Lung (tissue), 12 donors: Measurements from ENCODE around the gene DPYSL5. TPM values are rescaled to one million over a fixed set of nuclear protein-coding genes. Genes with fewer than 3 reads are reported as not detected.

ENCODE experiments used
- ATAC-seq: fragments of 200-7000 bp; cut with Tn5 transposase; one replicate; pipeline ENCODE4 v1.9.1; 2020; ENCODE audit warnings: moderate number of reproducible peaks; ENCODE audit not compliant: insufficient read depth, low FRiP score
- DNase-seq, 3 donors: peaks; one replicate each; pipeline ENCODE4 v3.0.0-alpha.2; 2013 to 2017
- H3K27ac ChIP-seq, 2 donors: one replicate each; pipeline ENCODE4 v1.5.1; 2013; ENCODE audit warnings: mild to moderate bottlenecking in 2 of 2, moderate library complexity in 2 of 2, control low read depth in 1 of 2, inconsistent platforms in 1 of 2, low read depth in 1 of 2, low read length in 1 of 2
- H3K27me3 ChIP-seq, 3 donors: one replicate each; pipeline ENCODE4 v1.5.1; 2013; ENCODE audit warnings: low read length in 2 of 3; ENCODE audit not compliant: control insufficient read depth in 3 of 3, insufficient read depth in 3 of 3
- H3K36me3 ChIP-seq, 4 donors: one replicate each; pipeline ENCODE4 v1.5.1; 2013; ENCODE audit warnings: low read length in 4 of 4, mild to moderate bottlenecking in 1 of 4, moderate library complexity in 1 of 4; ENCODE audit not compliant: control insufficient read depth in 4 of 4, insufficient read depth in 4 of 4
- H3K4me1 ChIP-seq, 5 donors: one replicate each; pipeline ENCODE4 v1.5.1; 2013; ENCODE audit warnings: low read length in 5 of 5, mild to moderate bottlenecking in 2 of 5, moderate library complexity in 1 of 5; ENCODE audit not compliant: control insufficient read depth in 5 of 5, insufficient read depth in 5 of 5
- H3K4me3 ChIP-seq: one replicate; pipeline ENCODE4 v1.5.1; 2013; ENCODE audit warnings: mild to moderate bottlenecking, control low read depth, moderate library complexity
- H3K9ac ChIP-seq, 2 donors: one replicate each; pipeline ENCODE4 v1.5.1; 2013; ENCODE audit warnings: low read length in 2 of 2, control low read depth in 1 of 2; ENCODE audit not compliant: insufficient read depth in 1 of 2
- H3K9me3 ChIP-seq, 4 donors: one replicate each; pipeline ENCODE4 v1.5.1; 2013; ENCODE audit warnings: low read length in 3 of 4, mild to moderate bottlenecking in 1 of 4, moderate library complexity in 1 of 4; ENCODE audit not compliant: control insufficient read depth in 4 of 4, insufficient read depth in 3 of 4
- CTCF ChIP-seq: IDR thresholded peaks from 2 replicates; pipeline ENCODE4 v1.5.1; 2012; ENCODE audit warnings: mild to moderate bottlenecking; ENCODE audit errors: control extremely low read depth, extremely low read depth
- WGBS, 2 donors: extraction: QIAGEN DNeasy Blood & Tissue Kit; methylation state at CpG; one replicate each; pipeline ENCODE4 v1.1.7; 2013; 5-methylcytosine and 5-hydroxymethylcytosine counted together
- polyA plus RNA-seq, 2 donors: library from polyadenylated mRNA; stranded (reverse); fragments of 200-250 nt; gene quantifications; one replicate each; pipeline ENCODE4 v1.2.1, GENCODE V29; 2013
- total RNA-seq, 2 donors: library from RNA; depleted of rRNA in 1 of 2; stranded (reverse); fragments of >200 nt in 1 of 2; gene quantifications; one replicate each; pipeline ENCODE4 v1.2.1, GENCODE V29; 2014 to 2021
- donor health status: control.
- donor health status: control.
- donor health status: Bipolar disorder and iron deficiency.
- donor health status: healthy.
- donor health status: DM: yes; HTN: yes; CAD: no.

Gene DPYSL5
- total and polyA plus RNA-seq, 4 donors: 0.09 TPM; not detected in 3

GRCh38 chr2:26870585-26871095, 22.7 kb downstream of the DPYSL5 start:
- no peak for DNase-seq
- WGBS, 2 donors: 92 to 94% methylated on average over 4 of the region's 4 CpGs
- no peaks in the 10 kb centered on the region for H3K36me3 ChIP-seq
- H3K9me3 ChIP-seq: peaks cover 0 to 4% (median 0%) of the 10 kb centered on the region in 4 donors
- no peak for TF ChIP-seq CTCF
- H3K27ac ChIP-seq: no peak overlapping the region
- no peaks in the 10 kb centered on the region for H3K4me1 ChIP-seq
- no peak overlapping the region for H3K9ac ChIP-seq
- no peak for ATAC-seq
- peaks cover 0 to 2% (median 0%) of the 10 kb centered on the region in 3 donors for H3K27me3 ChIP-seq
- no peak overlapping the region for H3K4me3 ChIP-seq

GRCh38 chr2:26873286-26873983, 25.5 kb downstream of the DPYSL5 start:
- Histone ChIP-seq H3K4me1 (no peaks in the 10 kb centered on the region), H3K9me3 (peaks cover 0 to 6% (median 0%) of the 10 kb centered on the region in 4 donors), H3K36me3 (no peaks in the 10 kb centered on the region), H3K27me3 (peaks cover 0 to 2% (median 0%) of the 10 kb centered on the region in 3 donors), H3K9ac (no peak overlapping the region), H3K27ac (no peak overlapping the region), H3K4me3 (no peak overlapping the region)
- WGBS, 2 donors: 74 to 83% methylated on average over 6 of the region's 6 CpGs
- DNase-seq (no peak), ATAC-seq (no peak)
- TF ChIP-seq CTCF: no peak

GRCh38 chr2:26874514-26874913, 26.6 kb downstream of the DPYSL5 start:
- DNase-seq: no peak
- H3K27ac ChIP-seq: no peak overlapping the region
- no peak overlapping the region for H3K9ac ChIP-seq
- no peak for ATAC-seq
- H3K4me1 ChIP-seq: no peaks in the 10 kb centered on the region
- H3K36me3 ChIP-seq: no peaks in the 10 kb centered on the region
- H3K27me3 ChIP-seq: peaks cover 0 to 2% (median 0%) of the 10 kb centered on the region in 3 donors
- peaks cover 0 to 6% (median 0%) of the 10 kb centered on the region in 4 donors for H3K9me3 ChIP-seq
- 74 to 86% methylated on average over 2 of the region's 2 CpGs for WGBS, 2 donors
- no peak for TF ChIP-seq CTCF
- H3K4me3 ChIP-seq: no peak overlapping the region
